HepG2 (cell line): ENCODE results near the gene PPP1R9B. TPM values are rescaled to one million over a fixed set of nuclear protein-coding genes. Genes with fewer than 3 reads are reported as not detected.

ENCODE experiments used
- ATAD3A ChIP-seq: sonication (generic); formaldehyde crosslinking; IDR thresholded peaks from 2 replicates; pipeline ENCODE4 v1.4.0; 2020; ENCODE audit warnings: missing genetic modification reagents
- IKZF4 ChIP-seq: sonication (generic); formaldehyde crosslinking; IDR thresholded peaks from 2 replicates; pipeline ENCODE4 v1.5.1; 2020; ENCODE audit warnings: borderline replicate concordance, mild to moderate bottlenecking, low read depth, missing genetic modification reagents; ENCODE audit errors: not compliant biosample characterization
- KDM5A ChIP-seq: fragments of 200-600 bp; sonication (generic); IDR thresholded peaks from 2 replicates; pipeline ENCODE4 v1.7.0; 2018; ENCODE audit warnings: antibody characterized with exemption, mild to moderate bottlenecking, low read length, borderline replicate concordance
- KLF12 ChIP-seq: sonication (generic); formaldehyde crosslinking; IDR thresholded peaks from 2 replicates; pipeline ENCODE4 v1.4.0; 2020; ENCODE audit warnings: missing genetic modification reagents, borderline replicate concordance
- MIER2 ChIP-seq: IDR thresholded peaks from 2 replicates; pipeline ENCODE4 v1.6.1; 2016; ENCODE audit warnings: missing biosample characterization, missing genetic modification reagents
- NAIF1 ChIP-seq: sonication (generic); formaldehyde crosslinking; IDR thresholded peaks from 2 replicates; pipeline ENCODE4 v1.5.0; 2020; ENCODE audit warnings: mild to moderate bottlenecking, missing genetic modification reagents, borderline replicate concordance
- NFYC ChIP-seq: IDR thresholded peaks from 2 replicates; pipeline ENCODE4 v1.6.1; 2016; ENCODE audit warnings: missing genetic modification reagents, missing compliant biosample characterization
- NR1H2 ChIP-seq: sonication (generic); formaldehyde crosslinking; IDR thresholded peaks from 2 replicates; pipeline ENCODE4 v1.8.1; 2022; ENCODE audit warnings: low read depth, missing genetic modification reagents, borderline replicate concordance
- SOX5 ChIP-seq: IDR thresholded peaks from 2 replicates; pipeline ENCODE4 v1.6.1; 2016; ENCODE audit warnings: borderline replicate concordance
- TBL1XR1 ChIP-seq: fragments of 150-350 bp; IDR thresholded peaks from 2 replicates; pipeline ENCODE4 v1.6.1; 2014; ENCODE audit warnings: borderline replicate concordance, low read length; ENCODE audit not compliant: partially characterized antibody
- U2AF1 ChIP-seq: fragments of 200-400 bp; formaldehyde crosslinking; optimal IDR thresholded peaks from 2 replicates; pipeline ENCODE3; 2017; ENCODE audit warnings: mild to moderate bottlenecking, low read depth, low read length
- ZFP1 ChIP-seq: IDR thresholded peaks from 2 replicates; pipeline ENCODE4 v1.6.1; 2016
- ZNF143 ChIP-seq: sonication (generic); formaldehyde crosslinking; IDR thresholded peaks from 2 replicates; pipeline ENCODE4 v1.4.0; 2020; ENCODE audit warnings: missing genetic modification reagents
- ZNF225 ChIP-seq: sonication (generic); formaldehyde crosslinking; IDR thresholded peaks from 2 replicates; pipeline ENCODE4 v1.4.0; 2020; ENCODE audit warnings: mild to moderate bottlenecking, missing genetic modification reagents
- ZNF354B ChIP-seq: sonication (generic); formaldehyde crosslinking; IDR thresholded peaks from 2 replicates; pipeline ENCODE4 v1.8.0; 2022; ENCODE audit warnings: mild to moderate bottlenecking, missing genetic modification reagents
- ZNF549 ChIP-seq: sonication (generic); formaldehyde crosslinking; IDR thresholded peaks from 2 replicates; pipeline ENCODE4 v1.5.0; 2020; ENCODE audit warnings: missing genetic modification reagents
- ZNF550 ChIP-seq: sonication (generic); formaldehyde crosslinking; IDR thresholded peaks from 2 replicates; pipeline ENCODE4 v1.4.0; 2020; ENCODE audit warnings: mild to moderate bottlenecking, missing genetic modification reagents, borderline replicate concordance
- ZNF772 ChIP-seq: sonication (generic); formaldehyde crosslinking; IDR thresholded peaks from 2 replicates; pipeline ENCODE4 v1.5.0; 2020; ENCODE audit warnings: mild to moderate bottlenecking, missing genetic modification reagents
- polyA plus RNA-seq, 8 experiments: library from polyadenylated mRNA; depleted of rRNA in 3 of 8; stranded (reverse) in 7 of 8; unstranded in 1 of 8; fragments of >200 nt; fragmentation: Illumina TruSeq in 4 of 8; extraction: Trizol in 4 of 8; gene quantifications; 2 replicates each; pipeline versions ENCODE4 v1.2.1 to v1.2.3, GENCODE V29; 2011 to 2016; ENCODE audit warnings: low read depth in 4 of 8, missing spikeins in 1 of 8, mixed read lengths in 1 of 8; ENCODE audit not compliant: insufficient read depth in 1 of 8
- total RNA-seq, 5 experiments: library from RNA; depleted of rRNA; stranded (reverse); fragments of >200 nt; fragmentation: Illumina TruSeq; extraction: Trizol; gene quantifications; 2 replicates each; pipeline ENCODE4 v1.2.3, GENCODE V29; 2016; ENCODE audit warnings: low read depth in 1 of 5
- TF ChIP-seq, protein P1 (sequence below): sonication (generic); formaldehyde crosslinking; IDR thresholded peaks from 2 replicates; pipeline ENCODE4 v1.4.0; 2020; ENCODE audit warnings: low read depth, mild to moderate bottlenecking, missing genetic modification reagents
- TF ChIP-seq, protein P2 (sequence below): IDR thresholded peaks from 2 replicates; pipeline ENCODE4 v1.6.1; 2016; ENCODE audit warnings: mild to moderate bottlenecking
- TF ChIP-seq, protein P3 (sequence below): IDR thresholded peaks from 2 replicates; pipeline ENCODE4 v1.6.1; 2012; ENCODE audit warnings: low read depth, low read length, improper control_type of control experiment
- TF ChIP-seq, protein P4 (sequence below): sonication (generic); formaldehyde crosslinking; IDR thresholded peaks from 2 replicates; pipeline ENCODE4 v1.5.1; 2020; ENCODE audit warnings: mild to moderate bottlenecking, missing genetic modification reagents, borderline replicate concordance
- TF ChIP-seq, protein P5 (sequence below): sonication (generic); formaldehyde crosslinking; conservative IDR thresholded peaks from 2 replicates; pipeline ENCODE4 v1.4.0; 2020; ENCODE audit warnings: missing genetic modification reagents

Gene PPP1R9B
- total and polyA plus RNA-seq, 2 of the 13 experiments (the other 11 are each of a cell fraction or from before 2014, with no cell fraction given) = 9.4 to 15.8 TPM

DNA sequence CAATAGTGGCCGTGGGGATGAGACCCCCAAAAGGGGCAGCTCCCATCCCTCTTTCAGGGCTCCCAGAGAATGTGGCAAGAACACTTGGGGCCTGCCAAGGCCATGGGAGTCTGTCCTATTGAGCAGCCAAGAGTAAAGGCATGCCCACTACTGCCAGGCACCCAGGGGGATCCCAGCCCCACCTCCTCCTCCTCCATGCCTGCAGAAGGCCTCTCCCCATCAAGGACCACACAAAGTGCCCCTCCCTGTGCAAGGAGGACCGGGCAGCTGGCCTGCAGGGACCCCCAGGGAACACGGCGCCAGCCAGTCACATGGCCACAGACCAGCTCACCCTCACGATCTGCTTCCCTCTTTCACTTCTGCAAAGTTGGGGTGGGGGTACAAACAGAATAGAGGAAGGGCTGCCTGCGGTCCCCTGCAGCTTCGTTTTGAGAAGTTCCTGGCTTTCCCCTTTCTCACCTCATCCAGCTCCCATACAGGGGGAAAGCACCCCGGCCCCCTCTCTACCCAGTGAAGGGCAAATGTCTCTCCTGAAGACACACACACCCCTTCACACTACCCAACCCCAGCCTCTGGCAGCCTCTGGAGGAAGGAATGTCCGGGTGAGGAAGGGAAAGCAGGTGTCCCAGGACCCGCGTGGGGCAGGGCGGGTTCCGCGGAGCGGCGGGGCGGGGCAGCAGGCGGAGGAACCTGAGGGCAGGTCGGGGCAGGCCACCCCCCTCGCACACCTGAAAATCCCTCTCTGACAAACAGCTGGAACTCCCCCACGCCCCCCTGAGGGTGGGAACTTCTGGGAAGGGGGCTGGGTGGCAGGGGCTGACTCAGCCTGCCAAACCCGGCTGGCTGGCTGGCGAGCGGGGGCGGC lies 2.0 kb downstream of the PPP1R9B start (continued):
- TF ChIP-seq IKZF4 (CRISPR knock-in tag) (no peak), NR1H2 (CRISPR knock-in tag) (no peak), U2AF1 (no peak), ZNF550 (CRISPR knock-in tag) (no peak), ZNF772 (no peak), KLF12 (CRISPR knock-in tag) (no peak), ATAD3A (no peak), SOX5 (no peak), ZNF549 (no peak), TBL1XR1 (no peak), KDM5A (no peak), ZFP1 (CRISPR knock-in tag) (no peak), ZNF354B (CRISPR knock-in tag) (no peak), NAIF1 (no peak), NFYC (CRISPR knock-in tag) (no peak), ZNF143 (CRISPR knock-in tag) (no peak), ZNF225 (no peak), MIER2 (CRISPR knock-in tag) (no peak)
- TF ChIP-seq, protein P1, sequence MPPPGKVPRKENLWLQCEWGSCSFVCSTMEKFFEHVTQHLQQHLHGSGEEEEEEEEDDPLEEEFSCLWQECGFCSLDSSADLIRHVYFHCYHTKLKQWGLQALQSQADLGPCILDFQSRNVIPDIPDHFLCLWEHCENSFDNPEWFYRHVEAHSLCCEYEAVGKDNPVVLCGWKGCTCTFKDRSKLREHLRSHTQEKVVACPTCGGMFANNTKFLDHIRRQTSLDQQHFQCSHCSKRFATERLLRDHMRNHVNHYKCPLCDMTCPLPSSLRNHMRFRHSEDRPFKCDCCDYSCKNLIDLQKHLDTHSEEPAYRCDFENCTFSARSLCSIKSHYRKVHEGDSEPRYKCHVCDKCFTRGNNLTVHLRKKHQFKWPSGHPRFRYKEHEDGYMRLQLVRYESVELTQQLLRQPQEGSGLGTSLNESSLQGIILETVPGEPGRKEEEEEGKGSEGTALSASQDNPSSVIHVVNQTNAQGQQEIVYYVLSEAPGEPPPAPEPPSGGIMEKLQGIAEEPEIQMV (CRISPR knock-in tag) = 0 out of 2 replicates have a peak, but pooled peaks have one; percentile 3
- TF ChIP-seq, protein P2, sequence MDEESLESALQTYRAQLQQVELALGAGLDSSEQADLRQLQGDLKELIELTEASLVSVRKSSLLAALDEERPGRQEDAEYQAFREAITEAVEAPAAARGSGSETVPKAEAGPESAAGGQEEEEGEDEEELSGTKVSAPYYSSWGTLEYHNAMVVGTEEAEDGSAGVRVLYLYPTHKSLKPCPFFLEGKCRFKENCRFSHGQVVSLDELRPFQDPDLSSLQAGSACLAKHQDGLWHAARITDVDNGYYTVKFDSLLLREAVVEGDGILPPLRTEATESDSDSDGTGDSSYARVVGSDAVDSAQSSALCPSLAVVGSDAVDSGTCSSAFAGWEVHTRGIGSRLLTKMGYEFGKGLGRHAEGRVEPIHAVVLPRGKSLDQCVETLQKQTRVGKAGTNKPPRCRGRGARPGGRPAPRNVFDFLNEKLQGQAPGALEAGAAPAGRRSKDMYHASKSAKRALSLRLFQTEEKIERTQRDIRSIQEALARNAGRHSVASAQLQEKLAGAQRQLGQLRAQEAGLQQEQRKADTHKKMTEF (CRISPR knock-in tag) = no peak
- TF ChIP-seq, protein P3, sequence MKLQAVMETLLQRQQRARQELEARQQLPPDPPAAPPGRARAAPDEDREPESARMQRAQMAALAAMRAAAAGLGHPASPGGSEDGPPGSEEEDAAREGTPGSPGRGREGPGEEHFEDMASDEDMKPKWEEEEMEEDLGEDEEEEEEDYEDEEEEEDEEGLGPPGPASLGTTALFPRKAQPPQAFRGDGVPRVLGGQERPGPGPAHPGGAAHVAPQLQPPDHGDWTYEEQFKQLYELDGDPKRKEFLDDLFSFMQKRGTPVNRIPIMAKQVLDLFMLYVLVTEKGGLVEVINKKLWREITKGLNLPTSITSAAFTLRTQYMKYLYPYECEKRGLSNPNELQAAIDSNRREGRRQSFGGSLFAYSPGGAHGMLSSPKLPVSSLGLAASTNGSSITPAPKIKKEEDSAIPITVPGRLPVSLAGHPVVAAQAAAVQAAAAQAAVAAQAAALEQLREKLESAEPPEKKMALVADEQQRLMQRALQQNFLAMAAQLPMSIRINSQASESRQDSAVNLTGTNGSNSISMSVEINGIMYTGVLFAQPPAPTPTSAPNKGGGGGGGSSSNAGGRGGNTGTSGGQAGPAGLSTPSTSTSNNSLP = no peak
- TF ChIP-seq, protein P4, sequence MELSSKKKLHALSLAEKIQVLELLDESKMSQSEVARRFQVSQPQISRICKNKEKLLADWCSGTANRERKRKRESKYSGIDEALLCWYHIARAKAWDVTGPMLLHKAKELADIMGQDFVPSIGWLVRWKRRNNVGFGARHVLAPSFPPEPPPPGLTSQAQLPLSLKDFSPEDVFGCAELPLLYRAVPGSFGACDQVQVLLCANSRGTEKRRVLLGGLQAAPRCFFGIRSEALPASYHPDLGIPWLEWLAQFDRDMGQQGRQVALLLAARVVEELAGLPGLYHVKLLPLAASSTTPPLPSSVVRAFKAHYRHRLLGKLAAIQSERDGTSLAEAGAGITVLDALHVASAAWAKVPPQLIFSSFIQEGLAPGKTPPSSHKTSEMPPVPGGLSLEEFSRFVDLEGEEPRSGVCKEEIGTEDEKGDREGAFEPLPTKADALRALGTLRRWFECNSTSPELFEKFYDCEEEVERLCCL (CRISPR knock-in tag) = peak; percentile 56; the same call in 1 of the 2 replicates
- TF ChIP-seq, protein P5, sequence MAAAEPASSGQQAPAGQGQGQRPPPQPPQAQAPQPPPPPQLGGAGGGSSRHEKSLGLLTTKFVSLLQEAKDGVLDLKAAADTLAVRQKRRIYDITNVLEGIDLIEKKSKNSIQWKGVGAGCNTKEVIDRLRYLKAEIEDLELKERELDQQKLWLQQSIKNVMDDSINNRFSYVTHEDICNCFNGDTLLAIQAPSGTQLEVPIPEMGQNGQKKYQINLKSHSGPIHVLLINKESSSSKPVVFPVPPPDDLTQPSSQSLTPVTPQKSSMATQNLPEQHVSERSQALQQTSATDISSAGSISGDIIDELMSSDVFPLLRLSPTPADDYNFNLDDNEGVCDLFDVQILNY (CRISPR knock-in tag) = no peak
